ENCODE results near the gene GTF2F1. TPM values are rescaled to one million over a fixed set of nuclear protein-coding genes. Genes with fewer than 3 reads are reported as not detected.
A peak's percentile ranks its signal among the peaks of the same experiment; 100 is the strongest.

GTF2F1 gene
- total and polyA plus RNA-seq, 9 of the 15 experiments (the other 6 are each of a cell fraction or from before 2014, with no cell fraction given) = 4.7 to 75.4 (median 68.4) TPM

- peak in 1 of 2 experiments; percentile 99; a peak in 2 of 4 replicates for TF ChIP-seq MLLT1 (IDR thresholded peaks at IDR 0.05)
- TF ChIP-seq U2AF1 (optimal IDR thresholded peaks at IDR 0.05; ENCODE audit: low read depth, low read length) = no peak
- TF ChIP-seq ZNF431 (CRISPR knock-in tag; IDR thresholded peaks at IDR 0.05) = peak; percentile 92
- TF ChIP-seq KDM5B (IDR thresholded peaks at IDR 0.05; ENCODE audit: insufficient replicate concordance, low read depth, low read length) = peak; percentile 57
- no peak for TF ChIP-seq PCBP1 (IDR thresholded peaks at IDR 0.05; ENCODE audit: low read depth, low read length, poor library complexity, severe bottlenecking)
- 0 out of 2 replicates have a peak, but pooled peaks have one; percentile 29 for TF ChIP-seq ZFP1 (CRISPR knock-in tag; IDR thresholded peaks at IDR 0.05)
- TF ChIP-seq MGA (IDR thresholded peaks at IDR 0.05) = peak; percentile 100
- peak; percentile 72 for TF ChIP-seq POLR2G (IDR thresholded peaks at IDR 0.05; ENCODE audit: low read depth, low read length)
- no peak for TF ChIP-seq ILK (tag; IDR thresholded peaks at IDR 0.05; ENCODE audit: borderline replicate concordance, low read depth)
- no peak for TF ChIP-seq BDP1 (IDR thresholded peaks at IDR 0.05; ENCODE audit: insufficient read depth, insufficient read length)
- no peak for TF ChIP-seq VEZF1 (CRISPR knock-in tag; IDR thresholded peaks at IDR 0.05)
- TF ChIP-seq ZNF551 (CRISPR knock-in tag; IDR thresholded peaks at IDR 0.05) = no peak
These were observed 32.2 kb upstream of the GTF2F1 start (continued) for GRCh38 chr19:6424939-6425731.

Measured in K562 (cell line).